ENCODE measurements around the gene MYRF. TPM values are rescaled to one million over a fixed set of nuclear protein-coding genes. Genes with fewer than 3 reads are reported as not detected.

MYRF gene
- polyA plus RNA-seq, 2 donors, result 0.18 to 1.3 TPM

GRCh38 chr11:61775606-61776554 is 23.4 kb downstream of the MYRF start:
- peaks cover 0 to 8% of the 10 kb centered on the region in 2 donors for H3K4me1 ChIP-seq (ENCODE audit: control insufficient read depth in 2 of 2, insufficient read depth in 2 of 2, low read length in 1 of 2)
- H3K36me3 ChIP-seq (ENCODE audit: control insufficient read depth in 2 of 2, insufficient read depth in 2 of 2, low read length in 1 of 2), result no peaks in the 10 kb centered on the region
- WGBS, 2 donors, result 78 to 81% methylated on average over 20 of the region's 20 CpGs
- H3K27me3 ChIP-seq (ENCODE audit: control insufficient read depth in 1 of 2, insufficient read depth in 2 of 2, low read length in 2 of 2), result no peaks in the 10 kb centered on the region
- H3K4me3 ChIP-seq (ENCODE audit: low read depth in 1 of 2, low read length in 2 of 2), result no peak overlapping the region
- H3K9me3 ChIP-seq (ENCODE audit: control insufficient read depth in 2 of 2, insufficient read depth in 1 of 2, low read depth in 1 of 2, low read length in 1 of 2), result no peaks in the 10 kb centered on the region
- no peak overlapping the region for H3K27ac ChIP-seq (ENCODE audit: low read depth in 2 of 2, low read length in 1 of 2)

- Histone ChIP-seq H3K4me1 (ENCODE audit: control insufficient read depth in 2 of 2, insufficient read depth in 2 of 2, low read length in 1 of 2) (peaks cover 0 to 8% of the 10 kb centered on the region in 2 donors), H3K27me3 (ENCODE audit: control insufficient read depth in 1 of 2, insufficient read depth in 2 of 2, low read length in 2 of 2) (no peaks in the 10 kb centered on the region), H3K36me3 (ENCODE audit: control insufficient read depth in 2 of 2, insufficient read depth in 2 of 2, low read length in 1 of 2) (no peaks in the 10 kb centered on the region), H3K9me3 (ENCODE audit: control insufficient read depth in 2 of 2, insufficient read depth in 1 of 2, low read depth in 1 of 2, low read length in 1 of 2) (no peaks in the 10 kb centered on the region), H3K4me3 (ENCODE audit: low read depth in 1 of 2, low read length in 2 of 2) (no peak overlapping the region), H3K27ac (ENCODE audit: low read depth in 2 of 2, low read length in 1 of 2) (no peak overlapping the region)
- WGBS, 2 donors, result 65 to 67% methylated on average over 9 of the region's 9 CpGs
Observed at GRCh38 chr11:61776561-61777075, 24.2 kb downstream of the MYRF start.

GRCh38 chr11:61777234-61778090 is 25.0 kb downstream of the MYRF start:
- H3K27ac ChIP-seq (ENCODE audit: low read depth in 2 of 2, low read length in 1 of 2), result no peak overlapping the region
- H3K27me3 ChIP-seq (ENCODE audit: control insufficient read depth in 1 of 2, insufficient read depth in 2 of 2, low read length in 2 of 2), result no peaks in the 10 kb centered on the region
- H3K4me1 ChIP-seq (ENCODE audit: control insufficient read depth in 2 of 2, insufficient read depth in 2 of 2, low read length in 1 of 2), result peaks cover 0 to 8% of the 10 kb centered on the region in 2 donors
- H3K4me3 ChIP-seq (ENCODE audit: low read depth in 1 of 2, low read length in 2 of 2), result no peak overlapping the region
- no peaks in the 10 kb centered on the region for H3K9me3 ChIP-seq (ENCODE audit: control insufficient read depth in 2 of 2, insufficient read depth in 1 of 2, low read depth in 1 of 2, low read length in 1 of 2)
- H3K36me3 ChIP-seq (ENCODE audit: control insufficient read depth in 2 of 2, insufficient read depth in 2 of 2, low read length in 1 of 2), result no peaks in the 10 kb centered on the region
- WGBS, 2 donors, result 38 to 55% methylated on average over 49 to 67 of the region's 67 CpGs

- no peak overlapping the region for H3K27ac ChIP-seq (ENCODE audit: low read depth in 2 of 2, low read length in 1 of 2)
- peaks cover 0 to 8% of the 10 kb centered on the region in 2 donors for H3K4me1 ChIP-seq (ENCODE audit: control insufficient read depth in 2 of 2, insufficient read depth in 2 of 2, low read length in 1 of 2)
- H3K36me3 ChIP-seq (ENCODE audit: control insufficient read depth in 2 of 2, insufficient read depth in 2 of 2, low read length in 1 of 2), result peaks cover 3 to 5% of the 10 kb centered on the region in 2 donors
- no peak overlapping the region for H3K4me3 ChIP-seq (ENCODE audit: low read depth in 1 of 2, low read length in 2 of 2)
- 74 to 83% methylated on average over 11 of the region's 11 CpGs for WGBS, 2 donors
- H3K27me3 ChIP-seq (ENCODE audit: control insufficient read depth in 1 of 2, insufficient read depth in 2 of 2, low read length in 2 of 2), result no peaks in the 10 kb centered on the region
- no peaks in the 10 kb centered on the region for H3K9me3 ChIP-seq (ENCODE audit: control insufficient read depth in 2 of 2, insufficient read depth in 1 of 2, low read depth in 1 of 2, low read length in 1 of 2)
Observed at GRCh38 chr11:61778357-61778886, 26.0 kb downstream of the MYRF start.

GRCh38 chr11:61778920-61779650 is 26.6 kb downstream of the MYRF start:
- H3K4me1 ChIP-seq (ENCODE audit: control insufficient read depth in 2 of 2, insufficient read depth in 2 of 2, low read length in 1 of 2), result peaks cover 0 to 8% of the 10 kb centered on the region in 2 donors
- no peak overlapping the region for H3K27ac ChIP-seq (ENCODE audit: low read depth in 2 of 2, low read length in 1 of 2)
- H3K4me3 ChIP-seq (ENCODE audit: low read depth in 1 of 2, low read length in 2 of 2), result no peak overlapping the region
- WGBS, 2 donors, result 83 to 90% methylated on average over 24 of the region's 24 CpGs
- peaks cover 4 to 5% of the 10 kb centered on the region in 2 donors for H3K36me3 ChIP-seq (ENCODE audit: control insufficient read depth in 2 of 2, insufficient read depth in 2 of 2, low read length in 1 of 2)
- H3K9me3 ChIP-seq (ENCODE audit: control insufficient read depth in 2 of 2, insufficient read depth in 1 of 2, low read depth in 1 of 2, low read length in 1 of 2), result no peaks in the 10 kb centered on the region
- no peaks in the 10 kb centered on the region for H3K27me3 ChIP-seq (ENCODE audit: control insufficient read depth in 1 of 2, insufficient read depth in 2 of 2, low read length in 2 of 2)

- no peak overlapping the region for H3K27ac ChIP-seq (ENCODE audit: low read depth in 2 of 2, low read length in 1 of 2)
- H3K36me3 ChIP-seq (ENCODE audit: control insufficient read depth in 2 of 2, insufficient read depth in 2 of 2, low read length in 1 of 2), result peaks cover 5 to 10% of the 10 kb centered on the region in 2 donors
- H3K4me3 ChIP-seq (ENCODE audit: low read depth in 1 of 2, low read length in 2 of 2), result no peak overlapping the region
- H3K27me3 ChIP-seq (ENCODE audit: control insufficient read depth in 1 of 2, insufficient read depth in 2 of 2, low read length in 2 of 2), result no peaks in the 10 kb centered on the region
- no peaks in the 10 kb centered on the region for H3K9me3 ChIP-seq (ENCODE audit: control insufficient read depth in 2 of 2, insufficient read depth in 1 of 2, low read depth in 1 of 2, low read length in 1 of 2)
- peaks cover 0 to 8% of the 10 kb centered on the region in 2 donors for H3K4me1 ChIP-seq (ENCODE audit: control insufficient read depth in 2 of 2, insufficient read depth in 2 of 2, low read length in 1 of 2)
- 84 to 86% methylated on average over 14 of the region's 14 CpGs for whole genome bisulfite sequencing, 2 donors
Observed at GRCh38 chr11:61779666-61780525, 27.5 kb downstream of the MYRF start.

- Histone ChIP-seq H3K4me3 (ENCODE audit: low read depth in 1 of 2, low read length in 2 of 2) (no peak overlapping the region), H3K27me3 (ENCODE audit: control insufficient read depth in 1 of 2, insufficient read depth in 2 of 2, low read length in 2 of 2) (no peaks in the 10 kb centered on the region), H3K9me3 (ENCODE audit: control insufficient read depth in 2 of 2, insufficient read depth in 1 of 2, low read depth in 1 of 2, low read length in 1 of 2) (no peaks in the 10 kb centered on the region), H3K36me3 (ENCODE audit: control insufficient read depth in 2 of 2, insufficient read depth in 2 of 2, low read length in 1 of 2) (peaks cover 5 to 14% of the 10 kb centered on the region in 2 donors), H3K27ac (ENCODE audit: low read depth in 2 of 2, low read length in 1 of 2) (no peak overlapping the region), H3K4me1 (ENCODE audit: control insufficient read depth in 2 of 2, insufficient read depth in 2 of 2, low read length in 1 of 2) (peaks cover 0 to 9% of the 10 kb centered on the region in 2 donors)
- 67 to 83% methylated on average over 7 to 9 of the region's 9 CpGs for WGBS, 2 donors
Observed at GRCh38 chr11:61780581-61781162, 28.2 kb downstream of the MYRF start.

- H3K36me3 ChIP-seq (ENCODE audit: control insufficient read depth in 2 of 2, insufficient read depth in 2 of 2, low read length in 1 of 2), result peaks cover 5 to 24% of the 10 kb centered on the region in 2 donors
- no peaks in the 10 kb centered on the region for H3K9me3 ChIP-seq (ENCODE audit: control insufficient read depth in 2 of 2, insufficient read depth in 1 of 2, low read depth in 1 of 2, low read length in 1 of 2)
- H3K27me3 ChIP-seq (ENCODE audit: control insufficient read depth in 1 of 2, insufficient read depth in 2 of 2, low read length in 2 of 2), result no peaks in the 10 kb centered on the region
- peaks cover 0 to 8% of the 10 kb centered on the region in 2 donors for H3K4me1 ChIP-seq (ENCODE audit: control insufficient read depth in 2 of 2, insufficient read depth in 2 of 2, low read length in 1 of 2)
- no peak overlapping the region for H3K4me3 ChIP-seq (ENCODE audit: low read depth in 1 of 2, low read length in 2 of 2)
- WGBS, 2 donors, result 77 to 82% methylated on average over 5 of the region's 5 CpGs
- H3K27ac ChIP-seq (ENCODE audit: low read depth in 2 of 2, low read length in 1 of 2), result no peak overlapping the region
Observed at GRCh38 chr11:61781585-61781984, 29.1 kb downstream of the MYRF start.
